SK-N-SH (cell line): Measurements from ENCODE around the gene IFNA5.

Experiments used
- CTCF ChIP-seq: fragments of 200-600 bp; sonication (generic); IDR thresholded peaks from 2 replicates; pipeline ENCODE4 v1.6.1; 2017; ENCODE audit warnings: antibody characterized with exemption, mild to moderate bottlenecking, moderate library complexity
- SMC3 ChIP-seq: IDR thresholded peaks from 2 replicates; pipeline ENCODE4 v1.6.1; 2012; ENCODE audit warnings: low read depth, low read length, improper control_type of control experiment

GRCh38 chr9:21340735-21341134 is 35.6 kb upstream of the IFNA5 start:
- TF ChIP-seq CTCF: no peak
- TF ChIP-seq SMC3: no peak
